HG02623 (cell line): ENCODE measurements around the gene OR8K3.

ENCODE experiments used
- ATAC-seq: cut with Tn5 transposase; IDR thresholded peaks from one replicate; pipeline ENCODE4 v1.9.1; 2021; ENCODE audit warnings: moderate library complexity; ENCODE audit not compliant: unreplicated experiment

OR8K3 gene

DNA sequence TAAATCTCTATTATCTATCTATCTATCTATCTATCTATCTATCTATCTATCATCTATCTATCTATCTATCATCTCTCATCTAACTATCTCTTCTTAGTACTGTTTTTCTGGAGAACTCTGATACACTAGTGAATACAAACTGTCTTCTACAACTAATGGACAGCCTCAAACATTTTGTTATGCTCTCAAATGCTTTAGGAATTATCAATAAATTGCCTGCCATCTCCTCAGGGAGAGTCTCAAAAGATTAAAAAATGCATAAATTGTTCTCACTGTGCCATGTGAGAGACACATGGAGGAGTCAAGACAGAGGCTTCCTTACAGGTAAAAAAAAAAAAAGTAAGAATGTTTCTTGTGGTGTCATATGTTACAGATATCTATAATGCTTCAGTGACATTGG lies at the start of gene OR8K3:
TSS of gene OR8K3 (plus strand) at position 301 of the 400 bp plus-strand sequence. CDS start 3,163 bp downstream, outside the sequence.
- ATAC-seq = no peak

DNA sequence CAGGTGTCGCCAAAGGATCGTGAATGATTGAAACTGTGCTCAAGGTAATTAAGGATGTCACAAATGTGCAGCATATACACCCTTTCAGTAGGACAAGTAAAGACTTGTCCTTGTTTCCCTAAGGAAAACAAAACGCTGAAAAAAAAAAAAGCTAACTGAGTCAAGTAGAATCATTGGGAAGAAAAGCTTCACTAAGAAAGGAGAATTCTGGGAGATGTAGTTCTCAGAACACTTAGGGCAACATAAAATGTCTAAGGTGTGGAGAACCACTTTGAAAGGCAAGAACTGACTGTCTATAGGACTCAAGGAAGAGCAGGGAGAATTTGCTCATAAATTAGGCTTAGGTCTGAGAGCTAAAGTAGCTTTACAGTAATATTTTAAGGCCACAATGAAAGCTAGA lies 43.9 kb upstream of the OR8K3 start:
- no peak for ATAC-seq

DNA sequence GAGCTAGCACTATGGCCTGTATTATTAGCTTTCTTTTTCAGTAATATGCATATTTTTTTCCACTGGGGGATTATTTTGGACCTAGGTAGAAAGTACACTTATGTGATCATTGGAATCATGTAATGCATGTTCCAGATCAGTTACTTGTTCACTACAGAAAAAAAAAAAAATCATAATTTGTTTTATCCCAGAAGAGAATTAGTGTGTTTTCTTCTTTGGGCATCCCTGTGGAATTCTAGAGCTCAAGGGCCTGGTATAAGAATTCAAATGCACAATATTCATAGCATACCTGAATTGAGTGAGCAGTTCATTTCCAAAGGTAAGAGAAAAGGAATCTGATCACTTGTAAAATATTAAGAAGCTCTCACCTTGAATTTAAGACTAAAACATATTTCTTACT lies 41.1 kb upstream of the OR8K3 start, which contains the start of gene OR5T1:
TSS of gene OR5T1 (plus strand) at position 301 of the 400 bp plus-strand sequence. CDS start 1,485 bp downstream, outside the sequence.
- no peak for ATAC-seq

DNA sequence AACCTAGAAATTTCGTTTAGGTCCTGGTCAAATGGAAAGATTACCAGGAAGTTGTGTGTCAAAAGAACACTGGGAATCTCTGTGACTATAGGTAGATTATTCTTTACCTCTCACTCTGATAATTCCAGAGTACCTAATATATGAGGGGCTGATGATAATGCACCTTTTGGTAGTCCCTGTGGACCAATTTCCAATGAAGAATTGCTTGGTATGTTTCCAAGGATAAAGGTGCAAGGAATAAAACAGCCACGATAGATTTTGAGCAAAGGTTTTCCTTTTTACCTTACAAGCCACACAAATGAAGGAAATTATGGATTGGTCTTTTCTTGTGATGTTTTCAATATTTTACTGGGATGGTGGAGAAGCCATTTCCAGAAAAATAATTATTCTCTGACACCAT lies 22.8 kb upstream of the OR8K3 start, which contains the start of gene OR8H1:
TSS of gene OR8H1 (minus strand) at position 101 of the 400 bp plus-strand sequence. CDS start 1,192 bp downstream, outside the sequence.
- ATAC-seq = no peak

DNA sequence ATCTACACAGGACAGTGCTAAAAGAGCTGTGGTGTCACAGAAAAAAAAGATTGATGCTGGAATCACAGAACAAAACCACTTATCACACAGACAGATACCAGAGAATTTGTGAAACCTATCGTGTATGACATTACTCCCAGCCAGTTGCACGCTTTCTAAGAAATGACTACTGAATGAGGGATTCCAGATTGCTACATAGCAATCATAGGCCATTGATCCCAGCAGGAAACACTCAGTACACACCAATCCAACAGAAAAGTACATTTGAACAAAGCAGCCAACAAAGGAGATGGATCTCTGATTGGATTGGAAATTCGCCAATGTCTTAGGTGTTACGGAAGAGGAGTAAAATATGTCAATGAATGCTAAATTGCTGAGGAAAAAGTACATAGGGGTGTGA lies 18.0 kb upstream of the OR8K3 start:
- ATAC-seq = no peak

DNA sequence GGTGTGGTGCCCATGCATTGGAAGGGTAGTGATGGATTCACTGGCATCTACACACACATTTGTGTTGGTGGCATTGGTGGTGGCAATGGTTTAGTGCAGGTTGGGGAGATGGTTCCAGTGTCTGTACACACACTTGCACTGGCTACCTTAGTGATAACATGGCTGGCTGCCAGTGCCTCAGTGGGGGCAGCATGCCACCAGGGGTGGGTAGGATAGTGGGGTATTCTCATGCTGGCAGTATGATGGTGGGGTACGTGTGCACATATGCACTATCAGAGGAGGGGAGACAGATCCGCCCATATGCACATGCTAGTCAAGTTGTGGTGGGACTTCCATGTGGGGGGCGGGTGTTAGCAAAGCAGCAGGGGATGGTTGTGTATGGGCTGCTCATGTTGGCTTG lies 7.1 kb upstream of the OR8K3 start:
- ATAC-seq = no peak

DNA sequence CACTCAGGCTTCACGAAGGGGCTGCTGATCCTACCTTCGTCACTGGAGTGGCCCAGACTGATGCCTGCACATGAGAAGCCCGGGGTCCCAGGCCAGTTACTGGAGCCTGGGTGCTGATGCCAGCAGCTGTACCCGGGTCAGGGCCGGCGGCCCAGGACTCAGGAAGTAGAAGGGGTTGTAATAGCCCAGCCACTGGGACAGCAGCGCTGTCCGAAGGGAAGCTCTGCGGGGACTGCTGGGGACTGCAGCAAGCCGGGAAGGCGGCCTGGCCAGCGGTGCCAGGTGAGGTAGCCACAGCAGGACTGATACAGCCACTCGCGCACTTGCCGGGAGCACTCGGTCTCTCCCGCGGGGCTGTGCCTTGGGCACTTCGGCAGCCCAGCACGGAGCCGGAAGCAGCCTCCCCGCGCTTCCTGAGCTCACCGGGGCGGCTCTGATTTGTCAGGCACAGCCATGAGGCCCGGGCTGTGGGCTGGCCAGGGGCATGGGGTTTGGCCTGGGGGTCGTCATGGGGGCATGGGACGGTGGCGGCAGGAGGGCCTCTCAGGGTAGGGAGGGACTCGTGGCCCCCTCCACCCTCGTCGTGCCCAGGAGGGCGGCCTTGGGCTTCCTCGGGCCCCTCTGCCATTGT lies 17.0 kb downstream of the OR8K3 start:
- no peak for ATAC-seq

DNA sequence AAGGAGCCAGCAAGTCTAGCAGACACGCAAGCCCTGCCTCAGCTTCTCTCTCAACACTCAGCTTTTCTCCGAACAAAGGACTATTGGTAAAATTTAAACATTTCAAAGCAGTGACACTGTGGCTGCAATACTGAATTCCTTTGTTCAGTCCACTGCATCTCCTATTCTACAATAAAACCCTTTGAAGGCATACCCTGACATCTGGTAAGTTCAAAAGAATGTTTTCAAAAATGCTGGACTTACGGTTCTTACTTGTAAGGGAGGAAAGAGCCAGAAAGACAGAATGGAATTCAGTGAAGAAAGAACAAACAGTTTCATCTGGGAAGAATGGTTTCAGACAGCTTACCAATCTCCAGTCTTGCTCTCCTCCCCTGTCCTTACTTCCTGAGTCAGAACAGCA lies 18.2 kb downstream of the OR8K3 start:
- ATAC-seq = no peak

DNA sequence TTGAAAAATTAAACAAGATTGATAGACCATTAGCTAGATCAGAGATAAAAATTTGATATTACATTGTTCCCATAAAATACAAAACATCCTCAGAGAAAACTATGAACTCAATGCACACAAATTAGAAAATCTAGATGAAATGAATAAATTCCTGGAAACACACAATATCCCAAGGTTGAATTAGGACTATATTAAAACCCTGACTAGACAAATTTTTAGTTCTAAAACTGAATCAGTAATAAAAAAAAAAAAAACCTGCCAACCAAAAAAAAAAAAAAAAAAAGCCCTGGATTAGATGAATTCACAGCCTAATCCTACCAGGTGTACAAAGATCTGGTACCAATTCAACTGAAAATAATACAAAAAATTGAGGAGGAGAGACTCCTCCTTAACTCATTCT lies 25.3 kb downstream of the OR8K3 start:
- ATAC-seq = no peak

DNA sequence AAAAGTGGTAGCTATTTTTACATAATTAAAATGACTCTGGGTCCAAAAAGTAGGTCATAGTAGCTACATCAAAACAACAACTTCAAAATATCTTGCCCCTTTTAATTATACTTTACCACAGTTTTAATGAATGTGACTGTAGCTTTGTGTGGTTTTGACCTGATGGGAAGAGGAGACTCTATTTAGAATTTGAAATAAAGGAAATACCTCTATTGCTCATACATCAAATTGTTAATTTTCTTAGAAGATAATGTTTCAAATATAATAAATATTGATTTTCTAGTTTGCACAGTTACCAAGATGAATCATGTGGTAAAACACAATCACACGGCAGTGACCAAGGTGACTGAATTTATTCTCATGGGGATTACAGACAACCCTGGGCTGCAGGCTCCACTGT lies 30.8 kb downstream of the OR8K3 start, which contains the start of gene OR8K1:
TSS of gene OR8K1 (plus strand) at position 301 of the 400 bp plus-strand sequence. CDS start at position 301, 0 bp downstream.
- no peak for ATAC-seq

DNA sequence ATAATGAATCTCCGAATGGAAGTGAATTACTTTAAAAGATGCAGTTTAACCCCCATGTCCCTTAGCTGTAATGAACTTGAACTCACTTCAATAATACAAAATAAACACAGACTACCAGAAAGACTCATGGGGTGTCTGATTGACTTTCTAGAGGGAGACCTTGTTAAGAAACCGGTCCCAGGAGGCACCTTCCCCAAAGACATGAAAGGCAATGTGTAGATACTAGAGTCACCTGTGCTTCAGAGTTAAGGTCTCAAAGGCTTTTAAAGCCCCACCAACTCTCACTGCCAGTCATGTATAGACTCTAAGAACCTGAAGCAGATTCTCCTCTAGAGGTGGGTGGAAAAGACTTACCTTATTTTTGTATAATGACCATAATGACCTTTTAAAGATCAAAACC lies 39.0 kb downstream of the OR8K3 start, which contains the start of gene OR8J1:
TSS of gene OR8J1 (plus strand) at position 301 of the 400 bp plus-strand sequence. CDS start 5,956 bp downstream, outside the sequence.
- ATAC-seq = no peak
